SK-N-SH (cell line): Measurements from ENCODE around the gene RAPGEF2. TPM values are rescaled to one million over a fixed set of nuclear protein-coding genes. Genes with fewer than 3 reads are reported as not detected.

Experiments
- CTCF ChIA-PET: fragments of 300-600, 350-600 bp; formaldehyde crosslinking; extraction: SDS; loops from one replicate; lab custom pipeline; 2021; lab: Yijun Ruan, JAX
- POLR2A ChIA-PET: fragments of 350-600 bp; sonication (Branson Sonifier 250); formaldehyde crosslinking; extraction: SDS; loops from one replicate; lab custom pipeline; 2020; ENCODE audit warnings: antibody characterized with exemption, inconsistent platforms; lab: Yijun Ruan, JAX
- DNase-seq: peaks from one replicate; pipeline ENCODE4 v3.0.0; 2012
- H2AFZ ChIP-seq: fragments of 200-600 bp; sonication (generic); 2 replicates; pipeline ENCODE4 v1.8.1; 2016; ENCODE audit warnings: antibody characterized with exemption, mild to moderate bottlenecking, low read depth
- H3F3A ChIP-seq: fragments of 200-600 bp; sonication (generic); replicated peaks from 2 replicates; pipeline ENCODE3; 2016; ENCODE audit warnings: antibody characterized with exemption, mild to moderate bottlenecking; ENCODE audit not compliant: insufficient read depth
- H3K27ac ChIP-seq, 2 experiments: fragments of 200-500 bp in 1 of 2; fragments of 200-600 bp in 1 of 2; sonication (Bioruptor generic) in 1 of 2; sonication (generic), shearing (Covaris generic) in 1 of 2; 2 replicates each; pipeline versions ENCODE4 v1.5.1 to v1.6.1; 2014 to 2016; ENCODE audit warnings: low read depth in 2 of 2, inconsistent platforms in 1 of 2, low read length in 1 of 2, mild to moderate bottlenecking in 1 of 2, mixed read lengths in 1 of 2
- H3K27me3 ChIP-seq: fragments of 200-600 bp; sonication (generic), shearing (Covaris generic); 2 replicates; pipeline ENCODE4 v1.6.1; 2016; ENCODE audit warnings: mixed run types; ENCODE audit not compliant: insufficient read depth
- H3K36me3 ChIP-seq, 2 experiments: fragments of 200-500 bp in 1 of 2; fragments of 200-600 bp in 1 of 2; sonication (Bioruptor generic) in 1 of 2; sonication (generic) in 1 of 2; replicated peaks in 1 of 2; 2 replicates each; pipeline versions ENCODE3 to v1.5.1; 2014 to 2016; ENCODE audit warnings: low read length in 1 of 2, mild to moderate bottlenecking in 1 of 2; ENCODE audit not compliant: insufficient read depth in 2 of 2, control insufficient read depth in 1 of 2
- H3K4me1 ChIP-seq, 2 experiments: fragments of 200-500 bp in 1 of 2; fragments of 200-600 bp in 1 of 2; sonication (Bioruptor generic) in 1 of 2; sonication (generic), shearing (Covaris generic) in 1 of 2; 2 replicates each; pipeline versions ENCODE4 v1.5.1 to v1.6.1; 2014 to 2016; ENCODE audit warnings: low read depth in 1 of 2, low read length in 1 of 2, mixed run types in 1 of 2; ENCODE audit not compliant: insufficient read depth in 2 of 2, control insufficient read depth in 1 of 2
- H3K4me2 ChIP-seq: fragments of 200-600 bp; sonication (generic), shearing (Covaris generic); 2 replicates; pipeline ENCODE4 v1.6.1; 2017; ENCODE audit warnings: mixed run types
- H3K4me3 ChIP-seq, 2 experiments: fragments of 200-500 bp in 1 of 2; fragments of 200-600 bp in 1 of 2; sonication (Bioruptor generic) in 1 of 2; sonication (generic), shearing (Covaris generic) in 1 of 2; 2 replicates each; pipeline versions ENCODE4 v1.5.1 to v1.8.1; 2014 to 2016; ENCODE audit warnings: low read depth in 2 of 2, inconsistent platforms in 1 of 2, low read length in 1 of 2, mild to moderate bottlenecking in 1 of 2, mixed read lengths in 1 of 2, moderate library complexity in 1 of 2
- H3K79me2 ChIP-seq: fragments of 200-600 bp; sonication (generic); 2 replicates; pipeline ENCODE4 v1.8.1; 2017; ENCODE audit warnings: mild to moderate bottlenecking; ENCODE audit not compliant: insufficient read depth
- H3K9ac ChIP-seq: fragments of 200-600 bp; sonication (generic); 2 replicates; pipeline ENCODE4 v1.6.1; 2017; ENCODE audit warnings: mixed run types
- H3K9me2 ChIP-seq: fragments of 200-600 bp; sonication (generic); 2 replicates; pipeline ENCODE4 v1.6.1; 2017; ENCODE audit warnings: mixed run types
- H3K9me3 ChIP-seq: fragments of 200-600 bp; sonication (generic); 2 replicates; pipeline ENCODE4 v1.6.1; 2017; ENCODE audit warnings: mixed run types, mild to moderate bottlenecking, moderate library complexity
- H4K20me1 ChIP-seq: fragments of 200-600 bp; sonication (generic); 2 replicates; pipeline ENCODE4 v1.6.1; 2017; ENCODE audit warnings: mild to moderate bottlenecking, mixed run types; ENCODE audit not compliant: insufficient read depth
- CHD2 ChIP-seq: fragments of 150-350 bp; IDR thresholded peaks from 2 replicates; pipeline ENCODE4 v1.6.1; 2018; ENCODE audit warnings: low read length; ENCODE audit not compliant: partially characterized antibody
- ELF1 ChIP-seq: IDR thresholded peaks from 2 replicates; pipeline ENCODE4 v1.4.0; 2012
- EP300 ChIP-seq, 2 experiments: IDR thresholded peaks; 2 replicates each; pipeline versions ENCODE4 v1.4.0 to v1.6.1; 2012; ENCODE audit warnings: borderline replicate concordance in 1 of 2, low read depth in 1 of 2, low read length in 1 of 2
- EZH2phosphoT487 ChIP-seq: fragments of 200-600 bp; sonication (generic); IDR thresholded peaks from 2 replicates; pipeline ENCODE4 v1.6.1; 2017; ENCODE audit warnings: low read depth, mixed run types, mild to moderate bottlenecking, antibody characterized with exemption, moderate library complexity, borderline replicate concordance
- FOSL2 ChIP-seq: IDR thresholded peaks from 2 replicates; pipeline ENCODE4 v1.4.0; 2012; ENCODE audit warnings: low read depth, mild to moderate bottlenecking, moderate library complexity, borderline replicate concordance
- FOXJ3 ChIP-seq: sonication (generic); formaldehyde crosslinking; IDR thresholded peaks from 2 replicates; pipeline ENCODE4 v1.5.1; 2020; ENCODE audit warnings: mild to moderate bottlenecking, missing genetic modification reagents
- FOXM1 ChIP-seq: IDR thresholded peaks from 2 replicates; pipeline ENCODE4 v1.4.0; 2012; ENCODE audit warnings: low read depth, mild to moderate bottlenecking
- GABPA ChIP-seq: IDR thresholded peaks from 2 replicates; pipeline ENCODE4 v1.4.0; 2012; ENCODE audit warnings: low read depth, mild to moderate bottlenecking
- MAX ChIP-seq: IDR thresholded peaks from 2 replicates; pipeline ENCODE4 v1.4.0; 2012; ENCODE audit warnings: low read depth
- MEF2A ChIP-seq: IDR thresholded peaks from 2 replicates; pipeline ENCODE4 v1.4.0; 2012; ENCODE audit warnings: low read depth, borderline replicate concordance
- MXI1 ChIP-seq: IDR thresholded peaks from 2 replicates; pipeline ENCODE4 v1.6.1; 2012; ENCODE audit warnings: mild to moderate bottlenecking, low read depth, low read length, improper control_type of control experiment
- POLR2AphosphoS5 ChIP-seq: IDR thresholded peaks from 2 replicates; pipeline ENCODE4 v1.6.1; 2012; ENCODE audit warnings: low read depth, low read length
- RAD21 ChIP-seq: IDR thresholded peaks from 2 replicates; pipeline ENCODE4 v1.6.1; 2012; ENCODE audit warnings: mild to moderate bottlenecking, low read length
- RCOR1 ChIP-seq: fragments of 150-350 bp; IDR thresholded peaks from 2 replicates; pipeline ENCODE4 v1.6.1; 2017; ENCODE audit warnings: antibody characterized with exemption, low read length
- REST ChIP-seq: IDR thresholded peaks from 2 replicates; pipeline ENCODE4 v1.6.1; 2012; ENCODE audit warnings: mild to moderate bottlenecking, low read depth, low read length, moderate library complexity
- RXRA ChIP-seq: IDR thresholded peaks from 2 replicates; pipeline ENCODE4 v1.4.0; 2012; ENCODE audit warnings: low read depth, mild to moderate bottlenecking, borderline replicate concordance
- TCF12 ChIP-seq: IDR thresholded peaks from 2 replicates; pipeline ENCODE4 v1.4.0; 2012
- TEAD4 ChIP-seq: IDR thresholded peaks from 2 replicates; pipeline ENCODE4 v1.4.0; 2012; ENCODE audit warnings: mild to moderate bottlenecking, borderline replicate concordance; ENCODE audit not compliant: insufficient read depth
- YY1 ChIP-seq: IDR thresholded peaks from 2 replicates; pipeline ENCODE4 v1.4.0; 2012; ENCODE audit warnings: low read depth, mild to moderate bottlenecking
- WGBS: methylation state at CpG from one replicate; pipeline ENCODE4 v1.1.6; 2017; ENCODE audit warnings: low lambda C conversion rate; 5-methylcytosine and 5-hydroxymethylcytosine counted together
- polyA plus RNA-seq, 3 experiments: library from polyadenylated mRNA; depleted of rRNA; stranded (reverse); fragments of >200 nt; gene quantifications; 2 replicates each; pipeline ENCODE4 v1.2.3, GENCODE V29; 2012

RAPGEF2 gene
- polyA plus RNA-seq, 1 of the 3 experiments (the other 2 are of a cell fraction), result 19.2 TPM

GRCh38 chr4:159278399-159278798, 175.5 kb downstream of the RAPGEF2 start:
- Histone ChIP-seq H3F3A (peaks cover 7% of the 10 kb centered on the region), H3K9ac (no peak overlapping the region), H3K4me1 (peaks cover 0 to 35% of the 10 kb centered on the region in 2 experiments; a peak in 2 of 4 replicates), H3K4me2 (no peak overlapping the region), H3K79me2 (peaks cover 51% of the 10 kb centered on the region), H4K20me1 (no peaks in the 10 kb centered on the region), H3K27me3 (no peaks in the 10 kb centered on the region), H3K9me2 (no peaks in the 10 kb centered on the region), H3K36me3 (peaks cover 0 to 8% of the 10 kb centered on the region in 2 experiments), H2AFZ (no peak overlapping the region), H3K4me3 (no peak overlapping the region), H3K27ac (no peak overlapping the region), H3K9me3 (no peaks in the 10 kb centered on the region)
- CTCF ChIA-PET, result no interaction called here
- POLR2A ChIA-PET, result no interaction called here
- WGBS, result 97% methylated on average over 5 of the region's 5 CpGs
- TF ChIP-seq TEAD4, result no peak
- TF ChIP-seq FOXJ3, result no peak
- TF ChIP-seq CHD2, result no peak
- no peak for TF ChIP-seq EZH2phosphoT487
- TF ChIP-seq MAX, result no peak
- no peak for TF ChIP-seq TCF12
- no peak for TF ChIP-seq MXI1
- no peak for TF ChIP-seq MEF2A
- TF ChIP-seq FOSL2, result no peak
- TF ChIP-seq YY1, result no peak
- TF ChIP-seq REST, result no peak
- TF ChIP-seq FOXM1, result no peak
- TF ChIP-seq EP300 (IDR thresholded peaks at IDR 0.05; ENCODE audit: borderline replicate concordance in 1 of 2, low read depth in 1 of 2, low read length in 1 of 2), result no peak
- no peak for TF ChIP-seq RCOR1
- TF ChIP-seq POLR2AphosphoS5, result no peak
- TF ChIP-seq RAD21, result no peak
- TF ChIP-seq GABPA, result no peak
- no peak for TF ChIP-seq RXRA
- no peak for TF ChIP-seq ELF1
- DNase-seq, result no peak
